ENCODE results near the gene NAB2. TPM values are rescaled to one million over a fixed set of nuclear protein-coding genes. Genes with fewer than 3 reads are reported as not detected.

The NAB2 gene
- polyA plus RNA-seq, 3 donors, result 1.00 to 8.3 (median 2.7) TPM

DNA sequence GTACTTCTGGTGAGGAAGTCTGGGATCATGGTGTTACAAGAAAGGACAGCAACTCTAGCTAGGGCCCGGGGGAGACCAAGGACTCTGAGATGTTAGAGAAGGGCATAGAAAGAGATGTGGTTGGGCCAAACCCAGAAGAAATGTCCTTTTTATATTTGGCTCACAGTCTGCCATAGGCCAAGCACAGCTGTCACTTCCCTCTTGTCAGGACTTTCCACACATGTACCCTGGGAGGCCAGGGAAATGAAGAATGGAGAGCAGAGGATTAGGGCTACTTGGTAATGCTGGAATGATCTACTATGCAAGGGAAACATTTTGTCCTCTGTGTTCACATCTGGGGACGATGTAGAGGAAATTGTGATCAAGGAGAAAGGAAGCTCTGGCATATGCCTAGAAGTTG lies 48.2 kb upstream of the NAB2 start:
- Mint-ChIP-seq H3K9me3 (no peaks in the 10 kb centered on the region), H3K4me3 (no peak overlapping the region), H3K27me3 (ENCODE audit: low read depth in 3 of 3) (peaks cover 7 to 11% (median 9%) of the 10 kb centered on the region in 3 donors), H3K27ac (peak overlapping the region in 3 of 7 donors; percentile 20 to 58 (median 46)), H3K4me1 (peaks cover 16% of the 10 kb centered on the region), H3K36me3 (peaks cover 0 to 3% of the 10 kb centered on the region in 2 donors)
- H2AFZ ChIP-seq (ENCODE audit: insufficient read depth, low read depth, low read length, poor library complexity, severe bottlenecking), result no peak overlapping the region
- TF ChIP-seq, protein P1, sequence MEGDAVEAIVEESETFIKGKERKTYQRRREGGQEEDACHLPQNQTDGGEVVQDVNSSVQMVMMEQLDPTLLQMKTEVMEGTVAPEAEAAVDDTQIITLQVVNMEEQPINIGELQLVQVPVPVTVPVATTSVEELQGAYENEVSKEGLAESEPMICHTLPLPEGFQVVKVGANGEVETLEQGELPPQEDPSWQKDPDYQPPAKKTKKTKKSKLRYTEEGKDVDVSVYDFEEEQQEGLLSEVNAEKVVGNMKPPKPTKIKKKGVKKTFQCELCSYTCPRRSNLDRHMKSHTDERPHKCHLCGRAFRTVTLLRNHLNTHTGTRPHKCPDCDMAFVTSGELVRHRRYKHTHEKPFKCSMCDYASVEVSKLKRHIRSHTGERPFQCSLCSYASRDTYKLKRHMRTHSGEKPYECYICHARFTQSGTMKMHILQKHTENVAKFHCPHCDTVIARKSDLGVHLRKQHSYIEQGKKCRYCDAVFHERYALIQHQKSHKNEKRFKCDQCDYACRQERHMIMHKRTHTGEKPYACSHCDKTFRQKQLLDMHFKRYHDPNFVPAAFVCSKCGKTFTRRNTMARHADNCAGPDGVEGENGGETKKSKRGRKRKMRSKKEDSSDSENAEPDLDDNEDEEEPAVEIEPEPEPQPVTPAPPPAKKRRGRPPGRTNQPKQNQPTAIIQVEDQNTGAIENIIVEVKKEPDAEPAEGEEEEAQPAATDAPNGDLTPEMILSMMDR (IDR thresholded peaks at IDR 0.05), result no peak
- no peaks in the 10 kb centered on the region for H4K20me1 ChIP-seq (ENCODE audit: insufficient read depth, low read length)
- intact Hi-C loops (cut with micrococcal nuclease), result no loop called here
- no peak overlapping the region for H3K27ac ChIP-seq (ENCODE audit: low read depth in 1 of 2, low read length in 2 of 2)
- no CpG with 5 or more reads among the region's 2 CpGs for WGBS (ENCODE audit: insufficient coverage)
- no peaks in the 10 kb centered on the region for H3K36me3 ChIP-seq (replicated peaks in 1 of 2; ENCODE audit: control insufficient read depth in 1 of 2, insufficient read depth in 2 of 2, low read length in 2 of 2)
- H3K9me3 ChIP-seq (replicated peaks in 1 of 2; ENCODE audit: control insufficient read depth in 1 of 2, insufficient read depth in 1 of 2, low read length in 2 of 2), result no peaks in the 10 kb centered on the region
- no peaks in the 10 kb centered on the region for H3K79me2 ChIP-seq (ENCODE audit: insufficient read depth, low read length)
- no peak overlapping the region for H3K4me2 ChIP-seq (replicated peaks; ENCODE audit: extremely low read depth, low read length, poor library complexity, severe bottlenecking)
- H3K9ac ChIP-seq (ENCODE audit: insufficient read depth, low read length, poor library complexity, severe bottlenecking), result no peak overlapping the region
- H3K4me1 ChIP-seq (ENCODE audit: control insufficient read depth in 1 of 2, insufficient read depth in 2 of 2, low read length in 2 of 2), result peaks cover 13 to 16% of the 10 kb centered on the region in 2 donors
- no peak overlapping the region for H3K4me3 ChIP-seq (replicated peaks in 1 of 3; ENCODE audit: low read depth in 2 of 3, low read length in 3 of 3)
- no peak for DNase-seq
- H3K27me3 ChIP-seq (ENCODE audit: control insufficient read depth in 2 of 2, insufficient read depth in 2 of 2, low read length in 2 of 2), result no peaks in the 10 kb centered on the region

DNA sequence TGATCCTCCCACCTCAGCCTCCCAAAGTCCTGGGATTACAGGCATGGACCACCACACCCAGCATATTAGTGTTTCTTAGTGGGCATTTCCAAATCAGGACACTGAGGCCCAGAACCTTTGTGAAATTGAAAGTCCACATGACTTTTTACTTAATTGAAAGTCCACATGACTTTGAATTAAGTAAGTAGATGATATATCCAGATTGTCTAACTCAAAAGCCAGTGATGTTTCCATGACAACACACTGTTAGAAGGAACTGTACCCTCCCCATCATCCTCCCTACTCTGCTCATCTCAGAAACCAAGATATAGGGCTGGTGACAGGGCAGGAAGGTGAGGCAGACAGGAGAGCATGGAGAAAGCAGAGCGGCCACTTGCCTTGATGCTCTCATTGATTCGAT lies 46.2 kb upstream of the NAB2 start:
- H3K36me3 ChIP-seq (replicated peaks in 1 of 2; ENCODE audit: control insufficient read depth in 1 of 2, insufficient read depth in 2 of 2, low read length in 2 of 2), result no peaks in the 10 kb centered on the region
- no peaks in the 10 kb centered on the region for H4K20me1 ChIP-seq (ENCODE audit: insufficient read depth, low read length)
- peaks cover 0 to 3% of the 10 kb centered on the region in 2 donors for H3K36me3 Mint-ChIP-seq
- H2AFZ ChIP-seq (ENCODE audit: insufficient read depth, low read depth, low read length, poor library complexity, severe bottlenecking), result no peak overlapping the region
- H3K4me3 ChIP-seq (replicated peaks in 1 of 3; ENCODE audit: low read depth in 2 of 3, low read length in 3 of 3), result no peak overlapping the region
- DNase-seq, result no peak
- no peaks in the 10 kb centered on the region for H3K9me3 ChIP-seq (replicated peaks in 1 of 2; ENCODE audit: control insufficient read depth in 1 of 2, insufficient read depth in 1 of 2, low read length in 2 of 2)
- H3K27me3 ChIP-seq (ENCODE audit: control insufficient read depth in 2 of 2, insufficient read depth in 2 of 2, low read length in 2 of 2), result no peaks in the 10 kb centered on the region
- H3K27ac Mint-ChIP-seq, result no peak overlapping the region
- no peaks in the 10 kb centered on the region for H3K9me3 Mint-ChIP-seq
- WGBS (ENCODE audit: insufficient coverage), result 100% methylated on average over 2 of the region's 2 CpGs
- H3K9ac ChIP-seq (ENCODE audit: insufficient read depth, low read length, poor library complexity, severe bottlenecking), result no peak overlapping the region
- H3K27ac ChIP-seq (ENCODE audit: low read depth in 1 of 2, low read length in 2 of 2), result no peak overlapping the region
- no peaks in the 10 kb centered on the region for H3K79me2 ChIP-seq (ENCODE audit: insufficient read depth, low read length)
- H3K4me1 ChIP-seq (ENCODE audit: control insufficient read depth in 1 of 2, insufficient read depth in 2 of 2, low read length in 2 of 2), result peaks cover 33 to 35% of the 10 kb centered on the region in 2 donors
- peaks cover 36% of the 10 kb centered on the region for H3K4me1 Mint-ChIP-seq
- intact Hi-C loops (cut with micrococcal nuclease), result no loop called here
- no peak overlapping the region for H3K4me2 ChIP-seq (replicated peaks; ENCODE audit: extremely low read depth, low read length, poor library complexity, severe bottlenecking)
- no peak overlapping the region for H3K4me3 Mint-ChIP-seq
- peaks cover 7 to 11% (median 11%) of the 10 kb centered on the region in 3 donors for H3K27me3 Mint-ChIP-seq (ENCODE audit: low read depth in 3 of 3)
- TF ChIP-seq, protein P1 (IDR thresholded peaks at IDR 0.05), result no peak
